LNCaP clone FGC (cell line): ENCODE results near the gene MIPOL1.

ENCODE experiments used
- DNase-seq: peaks from one replicate; pipeline ENCODE4 v3.0.0-alpha.2; 2011; ENCODE audit warnings: low read depth
- H3K4me3 ChIP-seq: 2 replicates; pipeline ENCODE4 v1.5.1; 2011; ENCODE audit warnings: mild to moderate bottlenecking, low read depth, low read length, control low read depth
- TF ChIP-seq, protein P1 (sequence below): IDR thresholded peaks from 2 replicates; pipeline ENCODE4 v1.5.1; 2012; ENCODE audit warnings: mild to moderate bottlenecking; ENCODE audit not compliant: control insufficient read depth, insufficient read depth; ENCODE audit errors: extremely low read depth

Gene MIPOL1

GRCh38 chr14:37167151-37168047 lies 30.3 kb upstream of the MIPOL1 start:
- no peak overlapping the region for H3K4me3 ChIP-seq
- DNase-seq: no peak
- TF ChIP-seq, protein P1, sequence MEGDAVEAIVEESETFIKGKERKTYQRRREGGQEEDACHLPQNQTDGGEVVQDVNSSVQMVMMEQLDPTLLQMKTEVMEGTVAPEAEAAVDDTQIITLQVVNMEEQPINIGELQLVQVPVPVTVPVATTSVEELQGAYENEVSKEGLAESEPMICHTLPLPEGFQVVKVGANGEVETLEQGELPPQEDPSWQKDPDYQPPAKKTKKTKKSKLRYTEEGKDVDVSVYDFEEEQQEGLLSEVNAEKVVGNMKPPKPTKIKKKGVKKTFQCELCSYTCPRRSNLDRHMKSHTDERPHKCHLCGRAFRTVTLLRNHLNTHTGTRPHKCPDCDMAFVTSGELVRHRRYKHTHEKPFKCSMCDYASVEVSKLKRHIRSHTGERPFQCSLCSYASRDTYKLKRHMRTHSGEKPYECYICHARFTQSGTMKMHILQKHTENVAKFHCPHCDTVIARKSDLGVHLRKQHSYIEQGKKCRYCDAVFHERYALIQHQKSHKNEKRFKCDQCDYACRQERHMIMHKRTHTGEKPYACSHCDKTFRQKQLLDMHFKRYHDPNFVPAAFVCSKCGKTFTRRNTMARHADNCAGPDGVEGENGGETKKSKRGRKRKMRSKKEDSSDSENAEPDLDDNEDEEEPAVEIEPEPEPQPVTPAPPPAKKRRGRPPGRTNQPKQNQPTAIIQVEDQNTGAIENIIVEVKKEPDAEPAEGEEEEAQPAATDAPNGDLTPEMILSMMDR: no peak

DNA sequence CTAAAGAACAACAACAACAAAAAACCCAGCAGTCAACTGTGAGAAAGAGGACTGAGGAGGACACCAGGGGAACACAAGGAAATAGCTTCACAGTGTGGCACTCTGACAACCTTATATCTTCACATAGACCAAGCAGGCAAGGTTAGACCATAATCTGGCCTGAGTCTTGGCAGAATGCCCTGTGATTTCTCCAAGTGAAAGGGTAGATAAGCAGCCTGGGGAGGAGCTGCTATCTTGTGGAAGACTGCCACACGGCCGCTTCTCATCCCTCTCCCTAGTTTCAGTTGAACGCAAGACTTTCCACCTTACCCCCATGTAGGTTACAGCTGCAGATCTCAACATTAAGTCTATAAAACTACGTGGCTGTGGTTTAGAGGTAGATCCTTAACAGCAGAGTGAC lies 29.0 kb upstream of the MIPOL1 start:
- no peak for DNase-seq
- no peak overlapping the region for H3K4me3 ChIP-seq
- TF ChIP-seq, protein P1: no peak

DNA sequence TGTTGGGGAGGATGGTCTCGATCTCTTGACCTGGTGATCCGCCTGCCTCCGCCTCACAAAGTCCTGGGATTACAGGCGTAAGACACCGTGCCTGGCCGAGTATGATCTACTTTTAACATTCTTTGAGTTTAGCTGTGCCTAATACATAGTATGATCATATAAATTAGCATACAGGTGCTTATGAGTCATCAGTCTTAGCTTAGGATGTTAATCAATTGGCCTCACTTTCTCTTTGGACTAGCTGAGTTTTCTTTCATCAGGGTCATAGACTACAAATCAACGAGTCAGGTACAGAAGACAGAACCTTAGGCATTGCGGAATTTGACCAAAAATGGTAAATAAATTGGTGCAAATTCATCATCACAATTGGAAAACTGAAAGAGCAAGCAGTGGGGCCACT lies 27.5 kb upstream of the MIPOL1 start:
- DNase-seq: no peak
- H3K4me3 ChIP-seq: no peak overlapping the region
- TF ChIP-seq, protein P1: no peak

- H3K4me3 ChIP-seq: no peak overlapping the region
- no peak for DNase-seq
- TF ChIP-seq, protein P1: no peak
Measured at GRCh38 chr14:37170993-37171392, 26.7 kb upstream of the MIPOL1 start.

DNA sequence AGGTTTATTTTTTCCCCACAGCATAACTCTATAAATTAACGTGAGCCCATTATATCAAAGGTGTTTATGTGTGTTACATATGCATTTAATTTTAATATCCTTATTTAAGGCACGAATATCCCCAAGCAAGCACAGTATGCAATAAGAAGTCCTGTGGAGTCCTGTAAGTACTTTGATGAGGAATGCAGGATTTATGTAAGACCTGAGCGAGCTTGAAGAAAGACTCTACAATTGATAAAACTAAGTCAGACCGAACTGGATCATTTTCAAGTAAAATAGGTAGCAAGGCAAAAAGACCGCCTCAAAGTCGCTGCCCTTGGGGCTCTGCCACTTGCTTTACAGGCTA lies 26.1 kb upstream of the MIPOL1 start:
- TF ChIP-seq, protein P1: no peak
- DNase-seq: no peak
- peak overlapping the region; percentile 86 for H3K4me3 ChIP-seq

GRCh38 chr14:37172024-37172869 lies 25.5 kb upstream of the MIPOL1 start, which contains the start of gene SLC25A21:
SLC25A21 (minus strand) TSS chr14:37172606.
- TF ChIP-seq, protein P1: no peak
- H3K4me3 ChIP-seq: peak within 1 kb of the TSS; percentile 86
- peak; percentile 72 for DNase-seq
